Mesendoderm (in vitro differentiated cells): ENCODE measurements around the gene ZNF423.

Experiments used
- DNase-seq: peaks from one replicate; pipeline ENCODE4 v3.0.0; 2013
- H2AK5ac ChIP-seq: 2 replicates; pipeline ENCODE4 v1.6.1; 2013; ENCODE audit warnings: low read length, inconsistent platforms
- H2BK120ac ChIP-seq: 2 replicates; pipeline ENCODE4 v1.6.1; 2013; ENCODE audit warnings: low read depth, mild to moderate bottlenecking, low read length, moderate library complexity, mixed read lengths
- H2BK15ac ChIP-seq: replicated peaks from 2 replicates; pipeline ENCODE4 v1.6.1; 2013; ENCODE audit warnings: low read depth, mild to moderate bottlenecking, moderate library complexity
- H2BK5ac ChIP-seq: 2 replicates; pipeline ENCODE4 v1.6.1; 2013; ENCODE audit warnings: low read length, inconsistent platforms
- H3K18ac ChIP-seq: 2 replicates; pipeline ENCODE4 v1.6.1; 2013; ENCODE audit warnings: mild to moderate bottlenecking, low read length, mixed read lengths
- H3K23ac ChIP-seq: one replicate; pipeline ENCODE4 v1.6.1; 2013; ENCODE audit warnings: low read length
- H3K27ac ChIP-seq: 2 replicates; pipeline ENCODE4 v1.5.1; 2013; ENCODE audit warnings: low read depth, mild to moderate bottlenecking, inconsistent platforms, low read length, moderate library complexity
- H3K27me3 ChIP-seq: 2 replicates; pipeline ENCODE4 v1.6.1; 2013; ENCODE audit warnings: low read length, control low read depth, mild to moderate bottlenecking, inconsistent platforms; ENCODE audit not compliant: insufficient read depth, poor library complexity
- H3K36me3 ChIP-seq: 2 replicates; pipeline ENCODE4 v1.6.1; 2013; ENCODE audit warnings: low read length, inconsistent platforms; ENCODE audit not compliant: control insufficient read depth, insufficient read depth
- H3K4ac ChIP-seq: one replicate; pipeline ENCODE4 v1.6.1; 2013; ENCODE audit warnings: low read depth, mild to moderate bottlenecking, low read length, moderate library complexity
- H3K4me1 ChIP-seq: 2 replicates; pipeline ENCODE4 v1.6.1; 2013; ENCODE audit warnings: low read depth, low read length, inconsistent platforms; ENCODE audit not compliant: control insufficient read depth
- H3K4me2 ChIP-seq: 2 replicates; pipeline ENCODE4 v1.6.1; 2013; ENCODE audit warnings: low read length
- H3K4me3 ChIP-seq: 2 replicates; pipeline ENCODE4 v1.5.1; 2013; ENCODE audit warnings: mild to moderate bottlenecking, low read length
- H3K56ac ChIP-seq: one replicate; pipeline ENCODE4 v1.6.1; 2013; ENCODE audit warnings: low read length
- H3K79me1 ChIP-seq: 2 replicates; pipeline ENCODE4 v1.6.1; 2013; ENCODE audit warnings: low read length, inconsistent platforms
- H3K79me2 ChIP-seq: 2 replicates; pipeline ENCODE4 v1.6.1; 2013; ENCODE audit warnings: mild to moderate bottlenecking, low read length; ENCODE audit not compliant: control insufficient read depth, insufficient read depth
- H3K9ac ChIP-seq: 2 replicates; pipeline ENCODE4 v1.6.1; 2013; ENCODE audit warnings: low read length, inconsistent platforms
- H4K5ac ChIP-seq: one replicate; pipeline ENCODE4 v1.6.1; 2013; ENCODE audit warnings: low read length
- H4K8ac ChIP-seq: one replicate; pipeline ENCODE4 v1.6.1; 2013; ENCODE audit warnings: low read depth, mild to moderate bottlenecking, control low read depth, low read length, moderate library complexity
- WGBS: extraction: QIAGEN DNeasy Blood & Tissue Kit; methylation state at CpG from one replicate; pipeline ENCODE4 v1.1.7; 2013; ENCODE audit warnings: low lambda C conversion rate, missing lambda C conversion rate; ENCODE audit not compliant: insufficient coverage; ENCODE audit errors: extremely low coverage; 5-methylcytosine and 5-hydroxymethylcytosine counted together

ZNF423 gene

GRCh38 chr16:49623501-49624266 lies 232.2 kb downstream of the ZNF423 start:
- no CpG with 5 or more reads among the region's 8 CpGs for WGBS
- Histone ChIP-seq H2BK5ac (no peak overlapping the region), H3K56ac (no peak overlapping the region), H4K8ac (no peak overlapping the region), H3K4me1 (peaks cover 4% of the 10 kb centered on the region), H3K79me1 (no peaks in the 10 kb centered on the region), H3K36me3 (no peaks in the 10 kb centered on the region), H3K4ac (no peak overlapping the region), H3K23ac (no peak overlapping the region), H3K79me2 (no peaks in the 10 kb centered on the region), H2BK120ac (no peak overlapping the region), H3K18ac (no peak overlapping the region), H2AK5ac (no peak overlapping the region), H3K27ac (no peak overlapping the region), H2BK15ac (no peak overlapping the region), H3K4me2 (no peak overlapping the region), H4K5ac (no peak overlapping the region), H3K4me3 (no peak overlapping the region), H3K9ac (no peak overlapping the region), H3K27me3 (no peaks in the 10 kb centered on the region)
- no peak for DNase-seq

- DNase-seq = no peak
- no peak overlapping the region for H3K9ac ChIP-seq
- no CpG with 5 or more reads among the region's 17 CpGs for WGBS
Measured at GRCh38 chr16:49622421-49623402, 233.2 kb downstream of the ZNF423 start.

GRCh38 chr16:49622084-49622390 lies 233.9 kb downstream of the ZNF423 start:
- no peak overlapping the region for H3K56ac ChIP-seq
- no peak overlapping the region for H3K27ac ChIP-seq
- H3K23ac ChIP-seq = no peak overlapping the region

More at GRCh38 chr16:49622421-49623402, 233.2 kb downstream of the ZNF423 start:
- no peak overlapping the region for H3K4me2 ChIP-seq
- H3K27me3 ChIP-seq = no peaks in the 10 kb centered on the region
- H3K79me2 ChIP-seq = no peaks in the 10 kb centered on the region
- H2BK120ac ChIP-seq = no peak overlapping the region
- no peak overlapping the region for H3K4me3 ChIP-seq
- H3K36me3 ChIP-seq = no peaks in the 10 kb centered on the region
- H3K4me1 ChIP-seq = peaks cover 4% of the 10 kb centered on the region
- no peak overlapping the region for H2BK5ac ChIP-seq
- no peak overlapping the region for H2AK5ac ChIP-seq
- H4K5ac ChIP-seq = no peak overlapping the region
- no peak overlapping the region for H2BK15ac ChIP-seq
- H4K8ac ChIP-seq = no peak overlapping the region
- no peak overlapping the region for H3K23ac ChIP-seq
- H3K79me1 ChIP-seq = no peaks in the 10 kb centered on the region
- no peak overlapping the region for H3K18ac ChIP-seq
- H3K27ac ChIP-seq = no peak overlapping the region
- no peak overlapping the region for H3K56ac ChIP-seq
- no peak overlapping the region for H3K4ac ChIP-seq

GRCh38 chr16:49621241-49622083 lies 234.4 kb downstream of the ZNF423 start:
- Histone ChIP-seq H2BK5ac (no peak overlapping the region), H2BK15ac (no peak overlapping the region), H3K79me2 (no peaks in the 10 kb centered on the region), H3K4me1 (peaks cover 4% of the 10 kb centered on the region), H3K27me3 (no peaks in the 10 kb centered on the region), H3K79me1 (no peaks in the 10 kb centered on the region), H3K56ac (peak overlapping the region; percentile 15), H4K8ac (no peak overlapping the region), H3K9ac (peak overlapping the region; percentile 32), H2BK120ac (no peak overlapping the region), H3K27ac (no peak overlapping the region), H3K23ac (no peak overlapping the region), H3K4me2 (no peak overlapping the region), H3K4me3 (no peak overlapping the region), H2AK5ac (no peak overlapping the region), H3K4ac (no peak overlapping the region), H4K5ac (no peak overlapping the region), H3K36me3 (no peaks in the 10 kb centered on the region), H3K18ac (peak overlapping the region; percentile 33)
- no peak for DNase-seq
- WGBS = no CpG with 5 or more reads among the region's 13 CpGs

More at GRCh38 chr16:49622084-49622390, 233.9 kb downstream of the ZNF423 start:
- H2AK5ac ChIP-seq = no peak overlapping the region
- no peaks in the 10 kb centered on the region for H3K36me3 ChIP-seq
- no peaks in the 10 kb centered on the region for H3K79me2 ChIP-seq
- no peak overlapping the region for H3K9ac ChIP-seq
- DNase-seq = no peak
- H4K8ac ChIP-seq = no peak overlapping the region
- H2BK120ac ChIP-seq = no peak overlapping the region
- H3K4ac ChIP-seq = no peak overlapping the region
- H4K5ac ChIP-seq = no peak overlapping the region
- H3K4me1 ChIP-seq = peaks cover 4% of the 10 kb centered on the region
- no peak overlapping the region for H2BK15ac ChIP-seq
- WGBS = no CpG with 5 or more reads among the region's 4 CpGs
- H3K4me3 ChIP-seq = no peak overlapping the region
- H3K18ac ChIP-seq = no peak overlapping the region
- no peak overlapping the region for H3K4me2 ChIP-seq
- no peaks in the 10 kb centered on the region for H3K27me3 ChIP-seq
- no peaks in the 10 kb centered on the region for H3K79me1 ChIP-seq
- no peak overlapping the region for H2BK5ac ChIP-seq

GRCh38 chr16:49620869-49621240 lies 235.1 kb downstream of the ZNF423 start:
- no peaks in the 10 kb centered on the region for H3K79me1 ChIP-seq
- H3K36me3 ChIP-seq = no peaks in the 10 kb centered on the region
- H3K4ac ChIP-seq = no peak overlapping the region
- H3K56ac ChIP-seq = no peak overlapping the region
- H4K8ac ChIP-seq = no peak overlapping the region
- H3K27me3 ChIP-seq = no peaks in the 10 kb centered on the region
- H2BK15ac ChIP-seq = no peak overlapping the region
- no peak overlapping the region for H3K18ac ChIP-seq
- no peak overlapping the region for H2BK5ac ChIP-seq
- H3K9ac ChIP-seq = no peak overlapping the region
- no peak overlapping the region for H3K4me2 ChIP-seq
- H4K5ac ChIP-seq = no peak overlapping the region
- H3K27ac ChIP-seq = no peak overlapping the region
- DNase-seq = no peak
- no CpG with 5 or more reads among the region's 6 CpGs for WGBS
- H3K79me2 ChIP-seq = no peaks in the 10 kb centered on the region
- H3K4me3 ChIP-seq = no peak overlapping the region
- peaks cover 4% of the 10 kb centered on the region for H3K4me1 ChIP-seq
- no peak overlapping the region for H2BK120ac ChIP-seq
- H2AK5ac ChIP-seq = no peak overlapping the region
- H3K23ac ChIP-seq = no peak overlapping the region
